Mononuclear cell (primary cell): Measurements from ENCODE around the gene TLCD3B. TPM values are rescaled to one million over a fixed set of nuclear protein-coding genes. Genes with fewer than 3 reads are reported as not detected.

Experiments used
- H3K27me3 ChIP-seq: 2 replicates; pipeline ENCODE4 v1.6.0; 2011; ENCODE audit warnings: low read length, control low read depth; ENCODE audit not compliant: insufficient read depth
- H3K4me1 ChIP-seq: 2 replicates; pipeline ENCODE4 v1.5.1; 2011; ENCODE audit warnings: mild to moderate bottlenecking, low read length, control low read depth; ENCODE audit not compliant: insufficient read depth
- H3K4me3 ChIP-seq: 2 replicates; pipeline ENCODE4 v1.5.1; 2011; ENCODE audit warnings: mild to moderate bottlenecking, low read length, moderate library complexity
- H3K9me3 ChIP-seq: 2 replicates; pipeline ENCODE4 v1.5.1; 2011; ENCODE audit warnings: low read depth, mild to moderate bottlenecking, control low read depth, low read length
- total RNA-seq: library from RNA; depleted of rRNA; stranded (reverse); fragments of >200 nt; gene quantifications from one replicate; pipeline ENCODE4 v1.2.3, GENCODE V29; 2012

The TLCD3B gene
- total RNA-seq, 1 donor: not detected

DNA sequence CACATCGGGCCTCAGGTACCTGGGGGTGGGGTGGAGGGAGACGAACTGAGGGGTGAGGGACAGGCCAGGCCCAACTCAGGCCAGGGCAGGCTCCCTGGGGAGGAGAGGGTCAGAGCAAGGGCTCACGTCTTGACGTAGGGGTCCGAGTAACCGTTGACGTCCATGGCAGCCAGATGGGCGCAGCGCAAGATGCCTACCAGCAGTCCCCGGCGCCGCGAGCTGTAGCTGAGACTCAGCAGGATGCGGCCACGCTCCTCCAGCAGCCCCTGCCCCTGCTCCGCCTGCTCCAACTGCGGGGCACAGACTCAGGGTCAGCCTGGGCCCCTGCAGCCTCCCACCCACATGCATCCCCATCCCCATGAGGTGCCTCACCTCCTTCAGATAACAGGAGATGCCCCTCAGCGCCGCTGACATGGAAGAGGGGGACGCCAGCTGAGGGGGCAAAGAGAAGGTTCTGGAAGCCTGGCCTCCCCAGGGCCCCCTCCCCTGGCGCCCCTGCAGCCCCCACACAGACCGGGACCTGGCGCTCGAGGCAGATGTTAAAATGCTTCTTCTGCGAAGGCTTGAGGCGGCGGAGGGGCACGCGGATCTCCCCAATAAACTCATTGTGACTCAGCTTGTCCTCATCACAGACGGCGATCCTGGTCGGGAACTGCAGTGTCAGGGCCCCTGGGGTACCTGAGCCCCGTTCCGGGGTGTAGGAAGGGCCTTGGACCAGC, 24.3 kb downstream of the TLCD3B start:
- no peak overlapping the region for H3K4me3 ChIP-seq
- peaks cover 8% of the 10 kb centered on the region for H3K4me1 ChIP-seq
- H3K27me3 ChIP-seq: peaks cover 10% of the 10 kb centered on the region
- no peaks in the 10 kb centered on the region for H3K9me3 ChIP-seq

DNA sequence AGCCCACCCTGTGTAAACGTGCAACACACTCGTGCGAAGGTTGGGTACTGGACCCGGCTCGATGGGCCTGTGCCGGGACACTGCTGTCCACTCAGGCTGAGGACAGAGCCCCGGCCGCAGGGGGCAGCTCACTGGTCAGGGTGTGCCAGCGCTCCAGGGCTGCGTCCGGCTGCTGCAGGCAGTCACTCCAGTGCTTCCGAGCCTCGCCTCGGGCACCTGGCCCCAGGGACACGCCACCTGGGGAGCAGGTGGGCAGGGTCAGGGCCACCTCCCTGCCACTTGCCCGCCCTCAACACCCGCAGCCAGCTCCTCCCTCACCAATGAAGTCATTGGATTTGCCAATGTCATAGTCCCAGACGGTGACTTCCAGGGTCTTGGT, 25.0 kb downstream of the TLCD3B start:
- no peaks in the 10 kb centered on the region for H3K9me3 ChIP-seq
- no peak overlapping the region for H3K4me3 ChIP-seq
- peaks cover 7% of the 10 kb centered on the region for H3K27me3 ChIP-seq

DNA sequence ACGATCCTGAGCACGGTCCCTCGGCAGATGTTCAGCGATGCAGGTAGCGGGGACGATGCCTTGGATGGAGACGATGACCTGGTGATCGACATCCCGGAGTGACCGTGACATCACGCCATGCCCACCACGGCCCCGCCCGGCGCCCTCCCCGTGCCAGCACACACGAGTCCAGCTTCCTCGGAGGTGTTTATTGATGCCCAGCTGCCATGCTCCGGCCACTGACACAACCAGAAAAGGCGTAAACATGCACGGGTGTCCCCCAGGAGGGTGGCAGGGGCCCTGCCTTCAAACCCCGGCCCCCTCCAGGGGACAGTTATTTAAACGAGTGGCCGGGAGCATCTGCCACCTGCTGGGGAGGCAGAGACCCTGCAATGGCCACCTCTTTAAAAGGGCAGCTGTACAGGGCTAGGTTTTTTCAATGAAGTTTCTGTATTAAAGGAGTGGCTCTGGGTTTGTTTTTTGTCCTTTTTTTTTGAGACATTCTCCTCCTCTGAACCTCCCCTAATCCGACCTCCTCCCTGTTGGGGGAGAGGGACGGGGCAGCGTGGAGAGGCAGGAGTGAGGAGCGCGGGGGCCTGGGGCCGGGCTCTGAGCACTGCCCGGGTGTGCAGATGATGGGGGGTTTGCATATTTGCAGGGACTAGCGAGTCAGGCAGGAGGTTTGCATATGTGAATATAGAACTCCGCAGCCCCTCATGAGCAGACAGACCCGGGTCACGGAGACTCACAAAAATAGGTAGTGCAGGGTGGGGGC, 25.6 kb downstream of the TLCD3B start:
- no peaks in the 10 kb centered on the region for H3K9me3 ChIP-seq
- no peak overlapping the region for H3K4me3 ChIP-seq
- H3K27me3 ChIP-seq: peaks cover 6% of the 10 kb centered on the region
- H3K4me1 ChIP-seq: peaks cover 3% of the 10 kb centered on the region

More for the DNA sequence above, 25.0 kb downstream of the TLCD3B start:
- peaks cover 5% of the 10 kb centered on the region for H3K4me1 ChIP-seq

- no peaks in the 10 kb centered on the region for H3K9me3 ChIP-seq
- H3K27me3 ChIP-seq: no peaks in the 10 kb centered on the region
- no peak overlapping the region for H3K4me3 ChIP-seq
- H3K4me1 ChIP-seq: no peaks in the 10 kb centered on the region
Measured at GRCh38 chr16:30004811-30005242, 26.2 kb downstream of the TLCD3B start.

GRCh38 chr16:30004424-30004776, 26.7 kb downstream of the TLCD3B start:
- Histone ChIP-seq H3K4me1 (no peaks in the 10 kb centered on the region), H3K27me3 (no peaks in the 10 kb centered on the region), H3K9me3 (no peaks in the 10 kb centered on the region), H3K4me3 (no peak overlapping the region)

DNA sequence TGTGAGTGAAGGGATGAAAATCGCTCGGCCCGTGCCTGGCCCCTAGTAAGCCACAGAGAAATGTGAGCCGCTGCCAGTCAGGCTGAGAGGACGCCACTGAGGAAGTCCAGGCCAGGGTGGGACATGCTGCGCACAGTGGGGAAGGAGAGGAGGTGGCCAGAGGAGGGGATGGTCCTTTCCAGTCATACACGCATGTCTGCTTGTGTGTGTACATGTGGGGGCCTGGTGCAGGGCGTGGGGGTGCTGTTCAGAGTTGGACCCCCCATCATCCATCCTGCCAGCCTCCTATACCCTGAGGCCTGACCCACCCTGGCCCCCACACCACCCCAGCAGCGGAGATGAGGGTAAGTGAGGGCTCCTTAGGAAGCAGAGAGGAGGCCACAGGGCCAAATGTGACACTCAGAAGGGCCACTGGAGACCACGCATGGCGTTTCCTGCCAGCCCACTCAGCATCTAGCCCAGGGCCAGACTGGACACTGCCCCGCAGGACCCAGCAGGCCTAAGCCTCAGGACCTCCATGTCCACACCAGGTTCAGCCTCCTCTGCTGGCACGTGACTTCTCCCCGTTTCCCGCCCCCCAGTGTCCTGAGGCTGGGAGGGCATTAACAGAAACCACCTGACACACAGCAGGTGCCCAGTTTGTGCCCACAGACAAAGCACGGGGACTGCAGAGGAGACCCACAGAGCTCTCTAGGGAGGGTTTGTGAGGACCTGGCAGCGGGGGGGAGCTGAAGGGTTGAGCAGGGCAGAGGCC, 27.2 kb downstream of the TLCD3B start:
- Histone ChIP-seq H3K27me3 (no peaks in the 10 kb centered on the region), H3K4me3 (no peak overlapping the region), H3K9me3 (no peaks in the 10 kb centered on the region), H3K4me1 (no peaks in the 10 kb centered on the region)

- Histone ChIP-seq H3K27me3 (no peaks in the 10 kb centered on the region), H3K4me3 (no peak overlapping the region), H3K9me3 (no peaks in the 10 kb centered on the region), H3K4me1 (no peaks in the 10 kb centered on the region)
Measured at GRCh38 chr16:30002614-30003346, 28.3 kb downstream of the TLCD3B start.

GRCh38 chr16:30000735-30001631, 30.1 kb downstream of the TLCD3B start:
- no peak overlapping the region for H3K4me3 ChIP-seq
- peaks cover 10% of the 10 kb centered on the region for H3K4me1 ChIP-seq
- no peaks in the 10 kb centered on the region for H3K9me3 ChIP-seq
- no peaks in the 10 kb centered on the region for H3K27me3 ChIP-seq

- H3K27me3 ChIP-seq: no peaks in the 10 kb centered on the region
- H3K9me3 ChIP-seq: no peaks in the 10 kb centered on the region
- peaks cover 16% of the 10 kb centered on the region for H3K4me1 ChIP-seq
- H3K4me3 ChIP-seq: no peak overlapping the region
Measured at GRCh38 chr16:29999605-30000004, 31.5 kb downstream of the TLCD3B start.

DNA sequence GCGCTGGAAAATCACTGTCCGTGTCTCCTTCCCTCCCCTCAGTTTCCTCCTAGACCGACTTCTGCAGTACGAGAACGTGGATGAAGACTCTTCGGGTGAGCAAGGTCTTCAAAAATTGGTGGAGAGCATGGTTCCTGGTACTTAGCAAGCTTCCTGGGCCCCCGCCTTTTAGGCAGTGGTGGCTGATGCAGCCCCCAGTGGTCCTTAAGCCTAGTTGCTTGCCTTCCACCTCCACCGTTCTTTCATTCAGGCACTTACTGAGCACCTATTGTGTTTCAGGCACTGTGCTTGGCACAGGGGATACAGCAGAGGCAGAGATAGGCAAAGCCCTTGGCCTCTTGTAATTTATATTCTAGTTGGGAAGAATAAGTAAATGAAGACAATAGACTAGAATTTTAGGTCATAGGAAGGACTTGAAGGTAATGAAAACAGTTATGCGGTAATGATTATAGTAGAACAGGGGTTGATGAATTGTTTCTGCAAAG, 34.3 kb downstream of the TLCD3B start:
- Histone ChIP-seq H3K27me3 (no peaks in the 10 kb centered on the region), H3K4me1 (peaks cover 28% of the 10 kb centered on the region), H3K9me3 (no peaks in the 10 kb centered on the region), H3K4me3 (peak overlapping the region; percentile 96)

DNA sequence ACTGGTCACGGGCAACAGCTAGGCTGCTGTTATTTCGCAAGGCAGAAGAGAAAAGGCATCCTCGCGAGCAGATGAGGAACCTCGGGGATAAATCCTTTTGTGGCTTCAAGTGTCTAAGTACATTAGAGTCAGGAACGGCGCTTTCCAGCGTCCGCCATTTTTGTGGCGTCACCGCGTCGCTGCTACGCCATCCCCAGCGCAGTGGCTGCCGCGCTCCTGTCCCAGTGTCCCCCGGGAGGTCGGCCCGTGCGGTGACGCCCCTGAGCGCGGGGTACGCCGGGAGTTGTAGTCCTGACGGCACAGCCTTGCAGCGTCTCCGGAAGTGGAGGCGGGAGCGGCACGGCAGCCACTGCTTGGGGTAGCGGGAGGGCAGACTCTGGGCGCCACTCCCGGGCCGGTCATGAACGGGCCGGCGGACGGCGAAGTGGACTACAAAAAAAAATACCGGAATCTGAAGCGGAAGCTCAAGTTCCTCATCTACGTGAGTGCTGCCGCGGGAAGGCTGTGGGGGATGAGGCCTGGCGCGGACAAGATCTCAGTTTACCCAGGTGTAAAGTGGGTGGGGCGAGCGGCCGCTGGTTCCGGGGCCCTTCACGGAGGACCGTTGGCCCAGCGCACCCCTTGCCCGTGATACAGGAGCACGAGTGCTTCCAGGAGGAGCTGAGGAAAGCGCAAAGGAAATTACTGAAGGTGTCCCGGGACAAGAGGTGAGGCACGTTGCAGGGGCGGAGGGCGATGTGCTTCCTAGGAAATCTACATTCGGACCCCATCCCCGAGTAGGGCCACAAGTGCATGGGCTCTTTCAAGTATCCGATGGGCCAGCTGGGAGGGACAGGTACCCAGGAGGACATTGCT, 34.9 kb downstream of the TLCD3B start, which contains the start of gene INO80E:
INO80E (plus strand) TSS at position 331 of the 855 bp plus-strand sequence; CDS start at position 401, 70 bp downstream.
- peak within 1 kb of the TSS; percentile 96 for H3K4me3 ChIP-seq
- H3K27me3 ChIP-seq: no peaks in the 10 kb centered on the region
- peaks cover 28% of the 10 kb centered on the region for H3K4me1 ChIP-seq
- no peaks in the 10 kb centered on the region for H3K9me3 ChIP-seq

- H3K9me3 ChIP-seq: no peaks in the 10 kb centered on the region
- peaks cover 28% of the 10 kb centered on the region for H3K4me1 ChIP-seq
- H3K4me3 ChIP-seq: peak within 1 kb of the TSS; percentile 96
- H3K27me3 ChIP-seq: no peaks in the 10 kb centered on the region
Measured at GRCh38 chr16:29995324-29995910, 35.7 kb downstream of the TLCD3B start, which contains the start of gene HIRIP3. Gene HIRIP3, minus strand, starts transcription at chr16:29995617. Its CDS starts 12 bp downstream, at chr16:29995605.
